Adrenal gland (tissue), 12 donors: ENCODE measurements around the gene PLEKHO2. TPM values are rescaled to one million over a fixed set of nuclear protein-coding genes. Genes with fewer than 3 reads are reported as not detected.

Source experiments
- DNase-seq, 7 donors: peaks; one replicate each; pipeline ENCODE4 v3.0.0-alpha.2; 2019 to 2020
- H3K27ac ChIP-seq, 5 donors: fragments of 200-600 bp; sonication (generic) in 4 of 5; 1 replicate in 3 of 5; 2 replicates in 2 of 5; pipeline versions ENCODE4 v1.5.1 to v1.8.0; 2016 to 2020; ENCODE audit warnings: mild to moderate bottlenecking in 1 of 5
- H3K27me3 ChIP-seq: fragments of 200-600 bp; 2 replicates; pipeline ENCODE4 v1.8.0; 2021
- H3K36me3 ChIP-seq, 2 donors: fragments of 200-600 bp; replicated peaks in 1 of 2; 1 replicate in 1 of 2; 2 replicates in 1 of 2; pipeline versions ENCODE4 v1.5.1 to v1.8.0; 2018 to 2022
- H3K4me1 ChIP-seq, 2 donors: fragments of 200-600 bp; replicated peaks in 1 of 2; 1 replicate in 1 of 2; 2 replicates in 1 of 2; pipeline versions ENCODE4 v1.5.1 to v1.8.0; 2018 to 2021
- H3K4me3 ChIP-seq, 4 donors: fragments of 200-600 bp; sonication (generic) in 3 of 4; one replicate each; pipeline ENCODE4 v1.5.1; 2016 to 2018
- H3K9me3 ChIP-seq, 3 donors: fragments of 200-600 bp; sonication (generic) in 1 of 3; replicated peaks in 1 of 3; 1 replicate in 2 of 3; 2 replicates in 1 of 3; pipeline versions ENCODE4 v1.5.1 to v1.8.0; 2016 to 2021
- POLR2A ChIP-seq, 2 donors: fragments of 450-650 bp; IDR thresholded peaks; one replicate each; pipeline ENCODE4 v1.6.1; 2017; ENCODE audit warnings: antibody characterized with exemption in 2 of 2, mild to moderate bottlenecking in 2 of 2, moderate library complexity in 1 of 2
- WGBS, 4 donors: extraction: QIAGEN DNeasy Blood & Tissue Kit in 2 of 4; methylation state at CpG; one replicate each; pipeline versions ENCODE4 v1.1.5 to v1.1.7; 2013 to 2017; 5-methylcytosine and 5-hydroxymethylcytosine counted together
- intact Hi-C, 2 donors: fragments of 100-400 bp; cut with DNase I; formaldehyde crosslinking; loops; one replicate each; pipeline versions ENCODE4 v1.14.1 to v1.15.0; 2022 to 2023
- polyA plus RNA-seq, 3 donors: library from polyadenylated mRNA; stranded (reverse); fragments of 200-250 nt in 2 of 3; fragments of 350-450 nt in 1 of 3; fragmentation: Illumina TruSeq in 1 of 3; extraction: RNeasy Lipid Tissue Mini Kit (QIAGEN cat#74804) in 1 of 3; gene quantifications; one replicate each; pipeline ENCODE4 v1.2.3, GENCODE V29; 2013 to 2014
- total RNA-seq, 9 donors: library from RNA; depleted of rRNA in 4 of 9; stranded (reverse); fragments of >200 nt in 4 of 9; fragments of 120-200 nt in 1 of 9; fragmentation: NEBNext Ultra II Directional in 1 of 9; extraction: Animal tissue kit (Norgen Biotek cat#: 25700) in 1 of 9; gene quantifications; one replicate each; pipeline versions ENCODE4 v1.1.0 to v1.2.4, GENCODE V29; 2013 to 2023
- TF ChIP-seq, protein P1 (sequence below), 6 experiments: fragments of 450-650 bp in 4 of 6; fragments of 200-600 bp in 2 of 6; sonication (generic) in 1 of 6; IDR thresholded peaks; 1 replicate in 5 of 6; 2 replicates in 1 of 6; pipeline versions ENCODE4 v1.5.1 to v1.8.0; 2016 to 2021; ENCODE audit warnings: antibody characterized with exemption in 6 of 6, mild to moderate bottlenecking in 2 of 6, moderate library complexity in 1 of 6
- donor health status: healthy with polysubstance abuse.
- donor health status: Bipolar disorder and iron deficiency.
- donor health status: DM: yes; HTN: yes; CAD: no.
- donor health status: DM: no; HTN: no; CAD: no.
- donor health status: DM: no; HTN: no; CAD: no.
- donor health status: DM: yes; HTN: yes; CAD: no.

Gene PLEKHO2
- total and polyA plus RNA-seq, 12 donors = 11.7 to 62.9 (median 48.5) TPM

DNA sequence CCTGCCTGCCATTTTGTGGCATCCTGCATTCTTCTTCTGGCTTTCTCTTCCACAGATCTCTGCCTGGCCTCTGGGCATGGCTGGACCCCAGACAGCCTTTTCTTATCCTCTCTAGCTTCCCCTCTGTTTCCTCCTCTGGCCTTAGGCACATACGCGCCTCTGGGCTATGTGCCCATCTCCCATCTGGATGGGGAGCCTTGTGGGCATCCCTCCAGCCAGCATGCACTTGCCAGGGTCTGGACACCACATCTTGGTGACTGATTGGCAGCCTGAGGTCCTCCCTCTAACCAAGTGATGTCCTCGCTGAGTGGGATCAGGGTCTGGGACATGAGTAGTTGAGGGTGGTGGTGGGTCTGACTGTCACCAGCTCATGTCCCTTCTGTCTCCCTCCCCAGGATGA lies 12.8 kb downstream of the PLEKHO2 start:
- H3K4me1 ChIP-seq = peaks cover 29 to 88% of the 10 kb centered on the region in 2 donors
- 61 to 76% (median 67%) methylated on average over 3 of the region's 3 CpGs for WGBS, 4 donors
- intact Hi-C loops = no loop called here

DNA sequence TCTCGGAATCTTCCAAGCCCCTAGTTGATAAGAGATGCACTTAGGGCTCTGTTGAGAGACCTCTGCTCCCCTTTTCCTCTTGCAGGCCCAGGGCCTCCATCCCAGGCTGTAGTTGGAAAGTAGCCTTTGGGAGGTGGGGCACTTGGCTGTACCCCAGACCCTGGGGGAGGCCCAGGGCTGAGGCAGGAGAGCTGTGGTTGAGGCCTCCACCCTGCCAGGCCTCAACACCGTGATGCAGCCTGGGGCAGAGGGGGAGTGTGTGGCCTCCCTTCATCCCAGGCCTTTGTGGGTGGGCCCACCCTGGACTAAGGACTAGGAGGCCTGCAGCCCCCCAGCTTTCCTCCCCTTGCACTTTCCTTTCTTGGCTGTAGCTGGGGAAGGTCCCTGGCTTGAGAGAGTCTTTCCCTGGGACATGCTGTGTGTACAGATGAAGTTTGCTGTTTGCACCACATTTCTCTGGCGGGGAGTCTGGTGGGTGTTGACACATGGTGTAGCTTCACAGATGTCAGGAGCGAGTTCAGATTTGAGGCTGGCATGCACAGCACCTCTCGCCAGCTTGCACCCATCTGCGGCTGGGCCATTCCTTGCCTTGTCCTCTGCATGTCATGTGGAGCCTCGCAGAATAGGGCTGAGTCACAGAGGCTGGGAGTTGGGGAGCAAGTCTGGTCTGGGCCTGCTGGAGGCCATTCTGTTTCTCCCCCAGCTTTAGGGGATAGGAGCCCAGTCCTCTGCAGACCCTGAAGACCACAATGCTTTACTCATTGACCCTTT lies 13.7 kb downstream of the PLEKHO2 start:
- peak overlapping the region in 4 of 5 donors; percentile 1 to 90 (median 78) for H3K27ac ChIP-seq
- H3K27me3 ChIP-seq = no peaks in the 10 kb centered on the region
- peaks cover 29 to 94% of the 10 kb centered on the region in 2 donors for H3K4me1 ChIP-seq
- intact Hi-C loops = no loop called here
- DNase-seq = peak in 2 of 7 donors; percentile 51 to 57
- no peak for TF ChIP-seq POLR2A (IDR thresholded peaks at IDR 0.05)
- H3K36me3 ChIP-seq = peaks cover 0 to 72% of the 10 kb centered on the region in 2 donors
- no peaks in the 10 kb centered on the region for H3K9me3 ChIP-seq
- H3K4me3 ChIP-seq = no peak overlapping the region
- WGBS, 4 donors = 59 to 71% (median 64%) methylated on average over 2 to 7 of the region's 7 CpGs

More for the DNA sequence above, 12.8 kb downstream of the PLEKHO2 start:
- DNase-seq = no peak
- no peak for TF ChIP-seq POLR2A (IDR thresholded peaks at IDR 0.05)
- TF ChIP-seq, protein P1, sequence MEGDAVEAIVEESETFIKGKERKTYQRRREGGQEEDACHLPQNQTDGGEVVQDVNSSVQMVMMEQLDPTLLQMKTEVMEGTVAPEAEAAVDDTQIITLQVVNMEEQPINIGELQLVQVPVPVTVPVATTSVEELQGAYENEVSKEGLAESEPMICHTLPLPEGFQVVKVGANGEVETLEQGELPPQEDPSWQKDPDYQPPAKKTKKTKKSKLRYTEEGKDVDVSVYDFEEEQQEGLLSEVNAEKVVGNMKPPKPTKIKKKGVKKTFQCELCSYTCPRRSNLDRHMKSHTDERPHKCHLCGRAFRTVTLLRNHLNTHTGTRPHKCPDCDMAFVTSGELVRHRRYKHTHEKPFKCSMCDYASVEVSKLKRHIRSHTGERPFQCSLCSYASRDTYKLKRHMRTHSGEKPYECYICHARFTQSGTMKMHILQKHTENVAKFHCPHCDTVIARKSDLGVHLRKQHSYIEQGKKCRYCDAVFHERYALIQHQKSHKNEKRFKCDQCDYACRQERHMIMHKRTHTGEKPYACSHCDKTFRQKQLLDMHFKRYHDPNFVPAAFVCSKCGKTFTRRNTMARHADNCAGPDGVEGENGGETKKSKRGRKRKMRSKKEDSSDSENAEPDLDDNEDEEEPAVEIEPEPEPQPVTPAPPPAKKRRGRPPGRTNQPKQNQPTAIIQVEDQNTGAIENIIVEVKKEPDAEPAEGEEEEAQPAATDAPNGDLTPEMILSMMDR (IDR thresholded peaks at IDR 0.05) = no peak
- no peaks in the 10 kb centered on the region for H3K27me3 ChIP-seq
- H3K9me3 ChIP-seq = no peaks in the 10 kb centered on the region
- H3K27ac ChIP-seq = peak overlapping the region in 2 of 5 donors; percentile 77 to 90
- H3K36me3 ChIP-seq = peaks cover 0 to 72% of the 10 kb centered on the region in 2 donors
- H3K4me3 ChIP-seq = no peak overlapping the region

DNA sequence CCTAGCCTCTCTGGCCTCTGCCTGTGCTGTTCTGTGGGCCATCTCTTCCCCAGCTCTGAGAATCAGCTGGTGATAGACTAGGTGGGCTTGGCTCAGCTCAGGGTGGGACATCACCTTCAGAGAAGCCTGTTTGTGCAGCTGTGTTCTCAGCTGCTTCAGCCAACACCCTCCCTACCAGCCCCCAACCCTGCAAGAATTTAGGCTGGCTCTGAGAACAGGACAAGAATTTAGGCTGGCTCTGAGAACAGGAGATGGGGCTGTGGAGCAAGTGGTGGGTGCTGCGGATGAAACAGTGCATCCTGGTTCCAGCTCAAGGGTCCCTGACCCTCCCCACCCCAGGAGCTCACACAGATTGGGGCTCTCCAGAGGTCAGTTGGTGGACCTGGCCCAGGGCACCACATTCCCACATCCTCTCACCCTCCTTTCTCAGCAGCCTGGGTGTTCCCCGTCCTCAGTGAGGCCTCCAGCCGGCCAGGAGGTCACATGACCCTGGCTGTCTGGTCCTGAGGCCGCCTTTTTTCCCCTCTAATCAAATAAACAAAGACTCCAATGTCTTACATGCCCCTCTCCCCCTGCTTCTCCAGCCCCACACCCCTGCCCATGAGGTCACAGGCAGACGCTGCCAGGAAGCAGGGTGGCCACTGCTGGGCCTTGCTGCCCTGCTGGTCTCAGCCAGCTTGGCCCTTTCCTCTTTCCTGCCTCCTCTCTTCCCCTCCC lies 14.9 kb downstream of the PLEKHO2 start:
- Histone ChIP-seq H3K4me1 (peaks cover 29 to 93% of the 10 kb centered on the region in 2 donors), H3K9me3 (no peaks in the 10 kb centered on the region), H3K4me3 (no peak overlapping the region), H3K36me3 (peaks cover 0 to 76% of the 10 kb centered on the region in 2 donors), H3K27me3 (no peaks in the 10 kb centered on the region), H3K27ac (peak overlapping the region; percentile 54 to 90 (median 77))
- intact Hi-C loops = no loop called here
- peak; percentile 62 to 86 (median 77) for DNase-seq
- no peak for TF ChIP-seq POLR2A (IDR thresholded peaks at IDR 0.05)
- TF ChIP-seq, protein P1 (IDR thresholded peaks at IDR 0.05) = no peak
- 10 to 17% (median 15%) methylated on average over 5 of the region's 5 CpGs for WGBS, 4 donors

DNA sequence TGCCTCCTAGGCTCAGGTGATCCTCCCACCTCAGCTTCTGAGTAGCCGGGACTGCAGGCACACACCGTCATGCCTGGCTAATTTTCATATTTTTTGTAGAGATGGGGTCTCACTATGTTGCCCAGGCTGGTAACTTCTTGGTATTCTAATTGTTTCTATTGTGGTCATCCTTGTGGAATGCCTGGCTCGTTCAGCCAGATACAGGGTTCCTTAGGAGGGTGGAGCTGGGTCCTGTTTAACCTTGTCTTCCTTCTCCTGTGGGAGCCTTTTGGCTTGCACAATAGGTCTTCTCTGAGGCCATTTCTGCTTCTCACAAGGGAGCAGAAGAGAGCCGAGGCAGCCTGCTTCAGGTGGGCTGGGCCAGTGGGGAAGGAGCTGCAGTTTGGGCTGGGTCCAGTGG lies 15.7 kb downstream of the PLEKHO2 start:
- no peaks in the 10 kb centered on the region for H3K27me3 ChIP-seq
- H3K4me3 ChIP-seq = no peak overlapping the region
- intact Hi-C loops = no loop called here
- no peak for DNase-seq
- 48 to 54% (median 52%) methylated on average over 4 of the region's 4 CpGs for WGBS, 4 donors
- H3K36me3 ChIP-seq = peaks cover 0 to 83% of the 10 kb centered on the region in 2 donors
- TF ChIP-seq, protein P1 (IDR thresholded peaks at IDR 0.05) = no peak
- no peak for TF ChIP-seq POLR2A (IDR thresholded peaks at IDR 0.05)
- H3K27ac ChIP-seq = peak overlapping the region; percentile 54 to 90 (median 77)
- no peaks in the 10 kb centered on the region for H3K9me3 ChIP-seq
- H3K4me1 ChIP-seq = peaks cover 29 to 85% of the 10 kb centered on the region in 2 donors
